Hepatocyte (in vitro differentiated cells): Measurements from ENCODE around the gene ALAS2.
"Not testable (repeated sequence)": the region's sequence is repeated elsewhere in the genome, so short reads cannot be mapped to it uniquely, and the experiment has no call there.

ENCODE experiments used
- EZH2 ChIP-seq: fragments of 200-600 bp; sonication (generic); IDR thresholded peaks from 2 replicates; pipeline ENCODE4 v1.6.1; 2016; ENCODE audit warnings: antibody characterized with exemption, mild to moderate bottlenecking, borderline replicate concordance
- TF ChIP-seq, protein P1 (sequence below): fragments of 200-600 bp; sonication (generic); IDR thresholded peaks from 2 replicates; pipeline ENCODE4 v1.5.1; 2016; ENCODE audit warnings: antibody characterized with exemption, mild to moderate bottlenecking; ENCODE audit not compliant: poor library complexity

DNA sequence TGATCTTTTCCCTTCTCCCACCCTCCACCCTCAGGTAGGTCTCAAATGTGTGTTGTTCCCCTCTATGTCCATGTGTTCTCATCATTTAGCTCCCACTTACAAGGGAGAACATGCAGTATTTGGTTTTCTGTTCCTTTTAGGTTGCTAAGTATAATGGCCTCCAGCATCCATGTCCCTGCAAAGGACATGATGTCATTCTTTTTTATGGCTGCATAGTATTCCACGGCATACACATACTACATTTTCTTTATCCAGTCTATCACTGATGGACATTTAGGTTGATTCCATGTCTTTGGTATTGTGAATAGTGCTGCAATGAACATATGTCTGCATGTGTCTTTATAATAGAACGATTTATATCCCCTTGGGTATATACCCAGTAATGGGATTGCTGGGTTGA lies 47.5 kb downstream of the ALAS2 start:
- TF ChIP-seq, protein P1, sequence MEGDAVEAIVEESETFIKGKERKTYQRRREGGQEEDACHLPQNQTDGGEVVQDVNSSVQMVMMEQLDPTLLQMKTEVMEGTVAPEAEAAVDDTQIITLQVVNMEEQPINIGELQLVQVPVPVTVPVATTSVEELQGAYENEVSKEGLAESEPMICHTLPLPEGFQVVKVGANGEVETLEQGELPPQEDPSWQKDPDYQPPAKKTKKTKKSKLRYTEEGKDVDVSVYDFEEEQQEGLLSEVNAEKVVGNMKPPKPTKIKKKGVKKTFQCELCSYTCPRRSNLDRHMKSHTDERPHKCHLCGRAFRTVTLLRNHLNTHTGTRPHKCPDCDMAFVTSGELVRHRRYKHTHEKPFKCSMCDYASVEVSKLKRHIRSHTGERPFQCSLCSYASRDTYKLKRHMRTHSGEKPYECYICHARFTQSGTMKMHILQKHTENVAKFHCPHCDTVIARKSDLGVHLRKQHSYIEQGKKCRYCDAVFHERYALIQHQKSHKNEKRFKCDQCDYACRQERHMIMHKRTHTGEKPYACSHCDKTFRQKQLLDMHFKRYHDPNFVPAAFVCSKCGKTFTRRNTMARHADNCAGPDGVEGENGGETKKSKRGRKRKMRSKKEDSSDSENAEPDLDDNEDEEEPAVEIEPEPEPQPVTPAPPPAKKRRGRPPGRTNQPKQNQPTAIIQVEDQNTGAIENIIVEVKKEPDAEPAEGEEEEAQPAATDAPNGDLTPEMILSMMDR: not testable (repeated sequence)
- not testable (repeated sequence) for TF ChIP-seq EZH2
